ENCODE data around the gene MEI1.
A peak's percentile ranks its signal among the peaks of the same experiment; 100 is the strongest.

The MEI1 gene

DNA sequence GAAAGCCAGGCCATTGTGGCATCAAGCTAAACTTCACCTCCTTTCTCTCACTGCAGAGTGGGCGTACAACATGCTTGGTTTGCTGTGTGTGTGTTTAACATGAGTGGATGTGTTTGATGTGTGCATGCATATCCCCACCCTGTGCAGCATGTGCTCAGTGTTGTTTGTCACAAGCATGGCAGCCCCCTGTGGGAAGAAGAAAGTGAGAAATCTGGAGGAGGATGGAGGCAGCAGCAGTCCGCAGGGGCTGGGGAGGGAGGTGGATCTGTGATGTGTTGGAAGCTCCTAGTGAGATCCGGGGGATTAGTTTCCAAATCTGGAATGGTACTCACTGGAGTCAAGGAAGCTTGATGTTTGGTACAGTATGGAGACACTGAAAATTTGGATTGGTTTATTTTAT lies 77.1 kb downstream of the MEI1 start:
- no CpG with 5 or more reads among the region's 3 CpGs for WGBS (ENCODE audit: extremely low coverage, insufficient coverage, insufficient read length)
- H3K9me3 ChIP-seq (ENCODE audit: insufficient read depth, low read depth, low read length), result no peaks in the 10 kb centered on the region
- H2BK12ac ChIP-seq (ENCODE audit: low read length), result no peak overlapping the region

GRCh38 chr22:41777749-41778425 lies 78.6 kb downstream of the MEI1 start:
- H3K79me1 ChIP-seq (ENCODE audit: low read length), result no peaks in the 10 kb centered on the region
- H3K4me3 ChIP-seq (ENCODE audit: low read depth, low read length), result no peak overlapping the region
- H3K18ac ChIP-seq (ENCODE audit: low read length), result no peak overlapping the region
- H3K14ac ChIP-seq (ENCODE audit: low read length), result no peak overlapping the region
- H3K9me3 ChIP-seq (ENCODE audit: insufficient read depth, low read depth, low read length), result no peaks in the 10 kb centered on the region
- H4K12ac ChIP-seq (ENCODE audit: low read depth, low read length), result no peak overlapping the region
- no peak overlapping the region for H3K4me2 ChIP-seq (ENCODE audit: low read length)
- no peak overlapping the region for H2AFZ ChIP-seq (ENCODE audit: insufficient read depth, low read length, poor library complexity)
- H2BK12ac ChIP-seq (ENCODE audit: low read length), result no peak overlapping the region
- H2BK5ac ChIP-seq (ENCODE audit: low read depth, low read length, poor library complexity), result no peak overlapping the region
- DNase-seq, result peak in 1 of 2 donors; percentile 12
- no peaks in the 10 kb centered on the region for H3K27me3 ChIP-seq (ENCODE audit: insufficient read depth, low read length)
- no peak overlapping the region for H3K4ac ChIP-seq (ENCODE audit: low read depth, low read length)
- H3K4me1 ChIP-seq (ENCODE audit: control insufficient read depth in 1 of 2, insufficient read depth in 2 of 2, low read length in 2 of 2), result no peaks in the 10 kb centered on the region
- no peak overlapping the region for H4K8ac ChIP-seq (ENCODE audit: low read depth, low read length)
- H2AK5ac ChIP-seq (ENCODE audit: low read length), result no peak overlapping the region
- no peak overlapping the region for H2BK120ac ChIP-seq (ENCODE audit: insufficient read depth, low read length, poor library complexity)
- H4K91ac ChIP-seq (ENCODE audit: low read depth, low read length), result no peak overlapping the region
- no peaks in the 10 kb centered on the region for H3K36me3 ChIP-seq (ENCODE audit: control insufficient read depth in 1 of 2, insufficient read depth in 2 of 2, low read length in 2 of 2)
- no peaks in the 10 kb centered on the region for H3K79me2 ChIP-seq (ENCODE audit: control insufficient read depth, insufficient read depth, low read length, poor library complexity)
- WGBS (ENCODE audit: extremely low coverage, insufficient coverage, insufficient read length), result 100% methylated on average over 1 of the region's 2 CpGs
- H3K27ac ChIP-seq (ENCODE audit: low read depth, low read length), result no peak overlapping the region
- H3K9ac ChIP-seq (ENCODE audit: low read length), result no peak overlapping the region
- no peak overlapping the region for H3K23ac ChIP-seq (ENCODE audit: low read length)

More for the DNA sequence above, 77.1 kb downstream of the MEI1 start:
- Histone ChIP-seq H3K27ac (ENCODE audit: low read depth, low read length) (no peak overlapping the region), H3K79me2 (ENCODE audit: control insufficient read depth, insufficient read depth, low read length, poor library complexity) (no peaks in the 10 kb centered on the region), H3K4me2 (ENCODE audit: low read length) (no peak overlapping the region), H3K18ac (ENCODE audit: low read length) (no peak overlapping the region), H3K36me3 (ENCODE audit: control insufficient read depth in 1 of 2, insufficient read depth in 2 of 2, low read length in 2 of 2) (no peaks in the 10 kb centered on the region), H4K91ac (ENCODE audit: low read depth, low read length) (no peak overlapping the region), H2AFZ (ENCODE audit: insufficient read depth, low read length, poor library complexity) (no peak overlapping the region), H3K27me3 (ENCODE audit: insufficient read depth, low read length) (no peaks in the 10 kb centered on the region), H3K9ac (ENCODE audit: low read length) (no peak overlapping the region), H2BK5ac (ENCODE audit: low read depth, low read length, poor library complexity) (no peak overlapping the region), H3K4me3 (ENCODE audit: low read depth, low read length) (peak overlapping the region; percentile 10), H3K4ac (ENCODE audit: low read depth, low read length) (no peak overlapping the region), H3K14ac (ENCODE audit: low read length) (no peak overlapping the region), H3K79me1 (ENCODE audit: low read length) (no peaks in the 10 kb centered on the region), H4K8ac (ENCODE audit: low read depth, low read length) (no peak overlapping the region), H2BK120ac (ENCODE audit: insufficient read depth, low read length, poor library complexity) (no peak overlapping the region), H3K23ac (ENCODE audit: low read length) (no peak overlapping the region), H2AK5ac (ENCODE audit: low read length) (no peak overlapping the region), H4K12ac (ENCODE audit: low read depth, low read length) (no peak overlapping the region), H3K4me1 (ENCODE audit: control insufficient read depth in 1 of 2, insufficient read depth in 2 of 2, low read length in 2 of 2) (no peaks in the 10 kb centered on the region)
- DNase-seq, result no peak

DNA sequence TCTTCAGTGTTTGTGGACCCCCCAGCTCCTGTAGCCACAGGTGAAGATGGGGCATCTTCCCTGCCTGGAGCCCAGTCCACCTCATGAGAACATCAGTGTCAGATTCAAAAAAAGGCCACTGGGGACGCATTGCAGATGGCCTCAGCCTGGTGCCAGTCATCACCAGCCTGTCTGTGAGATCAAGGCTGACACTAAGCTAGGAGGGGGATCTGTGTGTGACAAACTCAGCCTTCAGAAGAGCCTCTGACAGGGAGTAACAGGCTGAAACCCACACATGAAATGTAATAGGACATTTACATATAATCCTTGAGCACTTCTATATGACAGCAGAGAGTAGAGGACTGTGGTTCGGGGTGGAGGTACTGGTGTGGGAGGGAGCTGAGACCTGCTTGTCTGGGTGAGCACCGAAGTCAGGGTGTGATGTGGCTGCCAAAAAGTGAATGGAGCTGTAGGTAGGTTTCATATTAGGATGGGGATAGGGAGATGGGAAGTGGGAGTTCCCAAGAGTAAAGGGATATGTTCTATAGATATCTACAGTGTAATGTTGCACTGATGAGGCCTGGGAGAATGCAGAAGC lies 80.7 kb downstream of the MEI1 start:
- Histone ChIP-seq H3K18ac (ENCODE audit: low read length) (no peak overlapping the region), H3K79me1 (ENCODE audit: low read length) (no peaks in the 10 kb centered on the region), H2AK5ac (ENCODE audit: low read length) (no peak overlapping the region), H3K4me2 (ENCODE audit: low read length) (no peak overlapping the region), H2BK120ac (ENCODE audit: insufficient read depth, low read length, poor library complexity) (no peak overlapping the region), H3K27me3 (ENCODE audit: insufficient read depth, low read length) (no peaks in the 10 kb centered on the region), H3K36me3 (ENCODE audit: control insufficient read depth in 1 of 2, insufficient read depth in 2 of 2, low read length in 2 of 2) (no peaks in the 10 kb centered on the region), H2BK5ac (ENCODE audit: low read depth, low read length, poor library complexity) (no peak overlapping the region), H3K9me3 (ENCODE audit: insufficient read depth, low read depth, low read length) (no peaks in the 10 kb centered on the region), H4K12ac (ENCODE audit: low read depth, low read length) (no peak overlapping the region), H3K9ac (ENCODE audit: low read length) (no peak overlapping the region), H3K79me2 (ENCODE audit: control insufficient read depth, insufficient read depth, low read length, poor library complexity) (no peaks in the 10 kb centered on the region), H3K14ac (ENCODE audit: low read length) (no peak overlapping the region), H2AFZ (ENCODE audit: insufficient read depth, low read length, poor library complexity) (no peak overlapping the region), H3K4me1 (ENCODE audit: control insufficient read depth in 1 of 2, insufficient read depth in 2 of 2, low read length in 2 of 2) (no peaks in the 10 kb centered on the region), H3K23ac (ENCODE audit: low read length) (no peak overlapping the region), H3K27ac (ENCODE audit: low read depth, low read length) (no peak overlapping the region), H3K4ac (ENCODE audit: low read depth, low read length) (no peak overlapping the region), H4K8ac (ENCODE audit: low read depth, low read length) (no peak overlapping the region), H3K4me3 (ENCODE audit: low read depth, low read length) (no peak overlapping the region), H4K91ac (ENCODE audit: low read depth, low read length) (no peak overlapping the region), H2BK12ac (ENCODE audit: low read length) (no peak overlapping the region)
- DNase-seq, result no peak
- WGBS (ENCODE audit: extremely low coverage, insufficient coverage, insufficient read length), result no CpG with 5 or more reads among the region's 3 CpGs

DNA sequence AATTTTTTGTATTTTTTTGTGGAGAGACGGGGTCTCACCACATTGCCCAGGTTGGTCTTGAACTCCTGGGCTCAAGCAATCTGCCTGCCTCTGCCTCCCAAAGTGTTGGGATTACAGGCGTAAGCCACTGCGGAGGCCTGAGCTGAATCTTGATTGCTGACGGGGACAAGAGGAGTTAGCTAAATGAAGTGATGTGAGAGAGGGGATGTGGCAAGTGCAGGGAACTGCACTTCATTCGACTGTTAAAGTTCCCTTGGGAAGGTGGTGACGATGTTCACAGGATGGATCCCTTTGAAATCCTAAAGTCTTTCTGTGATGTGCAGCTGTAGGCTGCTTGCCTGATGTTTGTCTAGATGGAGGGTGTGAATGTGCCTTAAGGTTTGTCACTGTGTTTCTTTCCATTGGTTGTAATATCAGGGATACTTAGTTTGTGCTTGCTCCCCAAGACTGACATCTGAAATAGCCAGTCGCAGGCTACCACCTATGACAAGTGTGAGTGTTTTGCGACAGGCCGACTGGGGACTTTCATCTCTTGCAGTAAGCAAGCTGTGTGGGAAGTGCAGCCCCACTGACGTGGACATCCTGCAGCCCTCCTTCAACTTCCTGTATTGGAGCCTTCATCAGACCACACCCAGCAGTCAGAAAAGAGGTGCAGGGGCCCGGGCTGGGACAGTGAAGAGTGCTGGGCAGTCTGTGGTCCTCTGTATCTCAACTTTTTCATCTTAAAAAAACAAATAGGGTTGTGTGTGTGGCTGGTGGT lies 81.6 kb downstream of the MEI1 start:
- no peak overlapping the region for H3K23ac ChIP-seq (ENCODE audit: low read length)
- no peak overlapping the region for H4K12ac ChIP-seq (ENCODE audit: low read depth, low read length)

More for the DNA sequence above, 81.6 kb downstream of the MEI1 start:
- H2AFZ ChIP-seq (ENCODE audit: insufficient read depth, low read length, poor library complexity), result no peak overlapping the region
- no peak overlapping the region for H2BK120ac ChIP-seq (ENCODE audit: insufficient read depth, low read length, poor library complexity)
- H2BK5ac ChIP-seq (ENCODE audit: low read depth, low read length, poor library complexity), result no peak overlapping the region
- no peak overlapping the region for H3K4ac ChIP-seq (ENCODE audit: low read depth, low read length)
- no peak overlapping the region for H2AK5ac ChIP-seq (ENCODE audit: low read length)
- H4K8ac ChIP-seq (ENCODE audit: low read depth, low read length), result no peak overlapping the region
- H3K79me2 ChIP-seq (ENCODE audit: control insufficient read depth, insufficient read depth, low read length, poor library complexity), result no peaks in the 10 kb centered on the region
- H3K4me1 ChIP-seq (ENCODE audit: control insufficient read depth in 1 of 2, insufficient read depth in 2 of 2, low read length in 2 of 2), result no peaks in the 10 kb centered on the region
- H4K91ac ChIP-seq (ENCODE audit: low read depth, low read length), result no peak overlapping the region
- H2BK12ac ChIP-seq (ENCODE audit: low read length), result no peak overlapping the region
- WGBS (ENCODE audit: extremely low coverage, insufficient coverage, insufficient read length), result no CpG with 5 or more reads among the region's 11 CpGs
- peak; percentile 26 to 42 for DNase-seq
- H3K36me3 ChIP-seq (ENCODE audit: control insufficient read depth in 1 of 2, insufficient read depth in 2 of 2, low read length in 2 of 2), result no peaks in the 10 kb centered on the region
- H3K79me1 ChIP-seq (ENCODE audit: low read length), result no peaks in the 10 kb centered on the region
- no peak overlapping the region for H3K18ac ChIP-seq (ENCODE audit: low read length)
- H3K9ac ChIP-seq (ENCODE audit: low read length), result no peak overlapping the region
- no peaks in the 10 kb centered on the region for H3K27me3 ChIP-seq (ENCODE audit: insufficient read depth, low read length)
- H3K4me2 ChIP-seq (ENCODE audit: low read length), result no peak overlapping the region
- H3K9me3 ChIP-seq (ENCODE audit: insufficient read depth, low read depth, low read length), result no peaks in the 10 kb centered on the region
- no peak overlapping the region for H3K14ac ChIP-seq (ENCODE audit: low read length)
- H3K27ac ChIP-seq (ENCODE audit: low read depth, low read length), result no peak overlapping the region
- no peak overlapping the region for H3K4me3 ChIP-seq (ENCODE audit: low read depth, low read length)
